ENCODE measurements around the gene ANKFN1. TPM values are rescaled to one million over a fixed set of nuclear protein-coding genes. Genes with fewer than 3 reads are reported as not detected.

The ANKFN1 gene
- total RNA-seq, 2 donors from 2014 or later, result 0.52 to 0.58 TPM

GRCh38 chr17:56424005-56424404 lies 270.7 kb downstream of the ANKFN1 start:
- intact Hi-C loops (cut with DNase I), result no loop called here
- H3K9ac ChIP-seq (ENCODE audit: low read depth in 2 of 2, low read length in 2 of 2), result no peak overlapping the region
- H3K9me3 ChIP-seq, result no peaks in the 10 kb centered on the region

GRCh38 chr17:56424543-56425044 lies 271.3 kb downstream of the ANKFN1 start:
- H3K9ac ChIP-seq (ENCODE audit: low read depth in 2 of 2, low read length in 2 of 2), result no peak overlapping the region
- intact Hi-C loops (cut with DNase I), result no loop called here

More at GRCh38 chr17:56424005-56424404, 270.7 kb downstream of the ANKFN1 start:
- H3K4me1 ChIP-seq, result no peaks in the 10 kb centered on the region
- no peak for TF ChIP-seq CTCF (IDR thresholded peaks at IDR 0.05)
- no peak overlapping the region for H3K4me3 ChIP-seq
- no peak overlapping the region for H3K27ac ChIP-seq
- no peak for DNase-seq
- no peaks in the 10 kb centered on the region for H3K36me3 ChIP-seq
- no peaks in the 10 kb centered on the region for H3K27me3 ChIP-seq

DNA sequence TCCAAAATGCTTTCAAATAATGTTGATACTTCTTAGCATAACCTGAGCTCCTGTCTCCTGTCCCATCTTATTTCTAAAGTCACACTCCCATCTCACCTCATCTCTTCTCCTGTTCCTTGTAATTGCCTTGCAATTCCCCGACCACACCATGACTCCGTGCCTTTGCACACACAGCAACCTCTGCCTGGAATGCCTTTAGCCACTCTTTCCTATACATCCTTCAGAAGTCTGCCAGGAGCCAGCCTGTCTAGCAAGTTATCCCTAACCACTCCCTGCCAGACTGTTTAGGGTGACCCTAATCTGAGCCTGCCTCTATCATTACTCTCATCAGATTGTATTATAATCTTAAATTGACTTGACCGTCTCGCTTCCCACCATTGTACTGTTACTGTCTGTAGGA lies 272.2 kb downstream of the ANKFN1 start:
- DNase-seq, result no peak
- intact Hi-C loops (cut with DNase I), result no loop called here
- no peaks in the 10 kb centered on the region for H3K9me3 ChIP-seq

More at GRCh38 chr17:56424543-56425044, 271.3 kb downstream of the ANKFN1 start:
- no peaks in the 10 kb centered on the region for H3K27me3 ChIP-seq
- DNase-seq, result no peak
- no peak overlapping the region for H3K27ac ChIP-seq
- H3K4me3 ChIP-seq, result no peak overlapping the region
- no peak for TF ChIP-seq CTCF (IDR thresholded peaks at IDR 0.05)
- no peaks in the 10 kb centered on the region for H3K9me3 ChIP-seq
- no peaks in the 10 kb centered on the region for H3K36me3 ChIP-seq
- no peaks in the 10 kb centered on the region for H3K4me1 ChIP-seq

DNA sequence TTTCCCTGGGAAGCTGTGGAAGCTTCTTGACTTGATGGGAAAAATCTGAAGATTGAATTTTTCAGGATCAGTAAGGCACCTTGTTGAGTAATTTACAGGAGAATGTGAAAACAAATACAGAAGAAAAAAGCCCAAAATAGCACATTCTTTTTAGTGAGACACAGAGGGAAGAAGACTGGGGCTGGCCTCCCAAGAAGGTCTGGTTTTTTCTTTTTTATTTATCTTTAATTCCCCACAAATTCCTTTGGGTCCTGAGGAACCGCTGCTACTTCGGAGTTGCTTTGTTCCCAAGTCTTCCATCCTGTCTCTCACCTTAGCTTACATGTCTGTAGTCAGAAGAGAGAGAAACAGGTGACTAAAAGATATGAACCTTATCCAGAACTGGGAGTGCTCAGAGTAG lies 273.6 kb downstream of the ANKFN1 start:
- no peak overlapping the region for H3K27ac ChIP-seq
- intact Hi-C loops (cut with DNase I), result no loop called here
- H3K9ac ChIP-seq (ENCODE audit: low read depth in 2 of 2, low read length in 2 of 2), result no peak overlapping the region
- no peaks in the 10 kb centered on the region for H3K36me3 ChIP-seq
- H3K4me3 ChIP-seq, result no peak overlapping the region
- no peaks in the 10 kb centered on the region for H3K4me1 ChIP-seq
- TF ChIP-seq CTCF (IDR thresholded peaks at IDR 0.05), result no peak
- H3K9me3 ChIP-seq, result no peaks in the 10 kb centered on the region
- H3K27me3 ChIP-seq, result no peaks in the 10 kb centered on the region
- no peak for DNase-seq

More for the DNA sequence above, 272.2 kb downstream of the ANKFN1 start:
- no peaks in the 10 kb centered on the region for H3K27me3 ChIP-seq
- H3K4me3 ChIP-seq, result no peak overlapping the region
- H3K4me1 ChIP-seq, result no peaks in the 10 kb centered on the region
- no peak overlapping the region for H3K9ac ChIP-seq (ENCODE audit: low read depth in 2 of 2, low read length in 2 of 2)
- TF ChIP-seq CTCF (IDR thresholded peaks at IDR 0.05), result no peak
- no peak overlapping the region for H3K27ac ChIP-seq
- no peaks in the 10 kb centered on the region for H3K36me3 ChIP-seq

DNA sequence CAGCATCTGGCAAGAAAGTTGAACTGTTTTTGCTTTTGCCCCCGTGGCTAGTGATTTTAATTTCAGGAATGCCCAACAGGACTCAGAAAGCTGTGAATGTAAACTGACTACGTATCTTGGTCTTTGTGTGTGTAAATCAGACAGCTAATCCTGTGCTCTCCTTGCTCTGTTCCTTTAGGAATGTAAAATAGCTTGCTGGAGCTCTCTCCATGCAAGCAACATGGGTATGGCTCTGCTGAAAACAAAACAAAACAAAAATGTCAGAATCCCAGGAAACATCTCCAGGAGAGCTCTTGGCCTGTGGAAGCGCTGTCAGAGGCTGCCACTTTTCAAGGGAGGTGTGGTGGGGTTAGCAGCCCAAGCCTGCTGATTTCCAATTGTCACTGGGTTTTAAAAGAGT lies 278.5 kb downstream of the ANKFN1 start:
- Histone ChIP-seq H3K27me3 (no peaks in the 10 kb centered on the region), H3K4me1 (no peaks in the 10 kb centered on the region), H3K9me3 (no peaks in the 10 kb centered on the region), H3K36me3 (no peaks in the 10 kb centered on the region), H3K27ac (no peak overlapping the region), H3K9ac (ENCODE audit: low read depth in 2 of 2, low read length in 2 of 2) (no peak overlapping the region), H3K4me3 (no peak overlapping the region)
- intact Hi-C loops (cut with DNase I), result no loop called here
- DNase-seq, result no peak
- no peak for TF ChIP-seq CTCF (IDR thresholded peaks at IDR 0.05)
